H54 (cell line): ENCODE measurements around the gene LGALSL.

ENCODE experiments used
- DNase-seq: peaks from one replicate; pipeline ENCODE4 v3.0.0; 2011; ENCODE audit warnings: low spot score, mixed read lengths; ENCODE audit not compliant: insufficient read length
- FAIRE-seq: peaks from 3 replicates; lab custom pipeline; 2011; peaks lifted over from hg19 to GRCh38; lab: Jason Lieb, UNC
- POLR2A ChIP-seq: IDR thresholded peaks from 2 replicates; pipeline ENCODE4 v1.6.1; 2011; ENCODE audit warnings: low read depth, mild to moderate bottlenecking, low read length

The LGALSL gene

GRCh38 chr2:64453770-64454385 lies at the start of gene LGALSL:
Gene LGALSL, plus strand, starts transcription at chr2:64454162. Its CDS starts 384 bp downstream, at chr2:64454546.
- no peak for FAIRE-seq
- peak; percentile 15; the same call in 1 of the 2 replicates for TF ChIP-seq POLR2A
- DNase-seq = peak; percentile 69

- no peak for DNase-seq
These were observed 49.2 kb upstream of the LGALSL start for GRCh38 chr2:64404743-64405142.

GRCh38 chr2:64405581-64406406 lies 48.2 kb upstream of the LGALSL start:
- FAIRE-seq = no peak

More at GRCh38 chr2:64404743-64405142, 49.2 kb upstream of the LGALSL start:
- no peak for TF ChIP-seq POLR2A
- no peak for FAIRE-seq

GRCh38 chr2:64406407-64406774 lies 47.6 kb upstream of the LGALSL start:
- FAIRE-seq = no peak
- no peak for TF ChIP-seq POLR2A

More at GRCh38 chr2:64405581-64406406, 48.2 kb upstream of the LGALSL start:
- DNase-seq = no peak
- TF ChIP-seq POLR2A = no peak

GRCh38 chr2:64408031-64408430 lies 45.9 kb upstream of the LGALSL start:
- TF ChIP-seq POLR2A = no peak
- FAIRE-seq (no peak), DNase-seq (no peak)

More at GRCh38 chr2:64406407-64406774, 47.6 kb upstream of the LGALSL start:
- no peak for DNase-seq

- TF ChIP-seq POLR2A = no peak
- no peak for FAIRE-seq
- DNase-seq = no peak
These were observed 43.3 kb upstream of the LGALSL start for GRCh38 chr2:64410671-64411070.

DNA sequence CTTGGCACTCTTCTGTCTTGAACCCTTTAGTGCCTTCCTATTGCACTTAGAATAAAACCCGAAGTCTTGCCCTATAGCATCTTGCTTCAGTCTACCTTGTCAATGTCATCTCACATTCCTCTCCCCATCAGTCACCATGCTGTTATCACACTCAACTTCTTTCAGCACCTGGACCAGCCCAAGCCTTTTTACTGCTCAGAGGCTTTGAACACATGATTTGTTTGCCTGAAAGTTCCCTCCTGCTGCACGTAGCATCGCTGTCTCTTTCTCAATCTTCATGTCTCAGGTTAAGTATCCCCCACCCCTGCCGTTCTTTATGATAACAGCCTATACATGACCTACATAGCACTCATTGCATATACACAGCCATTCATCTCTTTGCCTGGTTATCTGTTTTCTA lies 41.3 kb upstream of the LGALSL start:
- no peak for TF ChIP-seq POLR2A
- DNase-seq (no peak), FAIRE-seq (no peak)

- no peak for FAIRE-seq
- no peak for TF ChIP-seq POLR2A
- DNase-seq = no peak
These were observed 39.1 kb upstream of the LGALSL start for GRCh38 chr2:64414736-64415435.

DNA sequence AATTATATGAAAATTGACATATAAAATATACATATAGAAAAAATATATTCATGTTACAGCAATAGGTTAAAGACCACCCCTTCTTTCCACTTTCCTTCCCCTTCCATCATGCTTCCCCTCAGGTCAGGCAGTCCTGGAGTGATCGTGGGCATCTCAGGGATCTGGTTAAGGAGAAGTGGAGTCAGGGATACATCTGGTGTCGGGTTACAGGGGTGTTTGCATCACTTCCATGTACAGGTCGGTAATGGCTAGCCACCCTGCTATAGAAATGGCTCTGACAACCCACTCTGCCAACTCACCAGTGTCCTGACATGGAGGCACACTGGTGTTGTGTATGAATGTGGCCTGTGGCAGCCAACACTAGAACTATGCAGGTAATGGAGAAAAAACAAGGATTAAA lies 36.3 kb upstream of the LGALSL start:
- FAIRE-seq (no peak), DNase-seq (no peak)
- TF ChIP-seq POLR2A = no peak

- FAIRE-seq (no peak), DNase-seq (no peak)
- TF ChIP-seq POLR2A = no peak
These were observed 34.3 kb upstream of the LGALSL start for GRCh38 chr2:64419596-64420165.

GRCh38 chr2:64420677-64421076 lies 33.3 kb upstream of the LGALSL start:
- no peak for TF ChIP-seq POLR2A
- no peak for FAIRE-seq
- DNase-seq = no peak

GRCh38 chr2:64421201-64421600 lies 32.8 kb upstream of the LGALSL start:
- FAIRE-seq (no peak), DNase-seq (no peak)
- TF ChIP-seq POLR2A = no peak

DNA sequence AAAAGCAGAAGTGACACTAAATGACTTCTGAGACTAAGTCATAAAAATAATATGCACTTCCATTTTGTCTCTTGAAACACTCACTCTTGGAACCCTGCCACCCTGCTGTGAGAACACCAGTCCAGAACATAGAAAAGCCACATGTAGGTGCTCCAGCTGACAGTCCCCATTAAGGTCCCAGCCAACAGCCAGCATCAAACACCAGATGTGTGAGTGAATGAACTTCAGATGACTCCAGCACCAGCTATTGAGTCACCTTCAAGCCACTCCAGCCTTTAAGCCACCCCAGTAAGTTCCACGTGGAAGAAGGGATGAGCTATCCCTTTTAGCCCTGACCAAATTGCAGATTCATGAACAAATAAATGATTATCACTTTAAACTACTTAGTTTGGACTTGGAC lies 31.5 kb upstream of the LGALSL start:
- no peak for TF ChIP-seq POLR2A
- DNase-seq (no peak), FAIRE-seq (no peak)

GRCh38 chr2:64423303-64423702 lies 30.7 kb upstream of the LGALSL start:
- no peak for TF ChIP-seq POLR2A
- FAIRE-seq (no peak), DNase-seq (no peak)
